Glomerular endothelial cell (primary cell): Measurements from ENCODE around the gene DKK3. TPM values are rescaled to one million over a fixed set of nuclear protein-coding genes. Genes with fewer than 3 reads are reported as not detected.

Experiments used
- DNase-seq: peaks from one replicate; pipeline ENCODE4 v3.0.0-alpha.2; 2011; ENCODE audit warnings: low read depth, low spot score; ENCODE audit errors: extremely low read depth
- total RNA-seq: library from RNA; depleted of rRNA; stranded (reverse); fragments of >200 nt; gene quantifications from 2 replicates; pipeline ENCODE4 v1.2.3, GENCODE V29; 2015

The DKK3 gene
- total RNA-seq, 1 donor from 2014 or later: 1,099 TPM

- DNase-seq: no peak
Measured at GRCh38 chr11:12005476-12005875, 3.0 kb downstream of the DKK3 start.

GRCh38 chr11:12005061-12005460, 3.4 kb downstream of the DKK3 start:
- DNase-seq: no peak

DNA sequence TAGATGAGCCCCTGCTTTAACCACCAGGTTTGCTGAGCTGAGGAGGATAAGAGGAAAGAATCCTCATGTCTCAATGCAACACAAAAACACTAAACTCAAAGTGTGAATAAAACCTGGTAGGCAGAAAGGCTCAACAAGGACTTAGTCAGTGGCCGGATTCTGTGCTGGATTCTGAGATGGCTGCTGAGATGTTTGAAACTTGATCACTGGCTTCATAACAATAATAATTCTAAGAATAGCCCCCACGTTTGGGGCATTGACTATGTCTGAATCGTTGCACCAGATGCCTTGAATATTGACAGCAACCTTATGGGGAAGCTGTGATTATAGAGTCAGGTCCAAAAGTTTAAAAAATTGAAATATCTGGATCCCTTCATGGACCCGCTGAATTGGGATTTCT, 4.6 kb downstream of the DKK3 start:
- DNase-seq: no peak

DNA sequence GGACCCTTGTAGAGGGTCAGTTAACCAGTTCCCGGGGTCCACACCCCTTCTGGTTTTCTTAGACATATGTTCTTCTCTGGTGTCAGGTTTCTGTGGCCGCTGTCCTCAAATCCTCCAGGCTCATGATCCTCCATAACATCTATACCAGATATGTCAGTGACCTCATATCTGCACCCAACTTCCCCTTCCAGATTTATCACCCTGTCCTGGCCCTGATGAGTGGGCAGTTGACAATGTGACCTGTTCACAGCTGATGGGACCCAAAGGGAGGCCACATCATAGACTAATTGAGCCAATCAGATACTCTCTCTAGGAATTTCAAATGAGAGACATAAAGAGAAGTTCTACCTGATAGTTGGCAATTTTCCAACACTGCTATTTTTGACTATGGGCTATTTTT, 5.1 kb downstream of the DKK3 start:
- no peak for DNase-seq

DNA sequence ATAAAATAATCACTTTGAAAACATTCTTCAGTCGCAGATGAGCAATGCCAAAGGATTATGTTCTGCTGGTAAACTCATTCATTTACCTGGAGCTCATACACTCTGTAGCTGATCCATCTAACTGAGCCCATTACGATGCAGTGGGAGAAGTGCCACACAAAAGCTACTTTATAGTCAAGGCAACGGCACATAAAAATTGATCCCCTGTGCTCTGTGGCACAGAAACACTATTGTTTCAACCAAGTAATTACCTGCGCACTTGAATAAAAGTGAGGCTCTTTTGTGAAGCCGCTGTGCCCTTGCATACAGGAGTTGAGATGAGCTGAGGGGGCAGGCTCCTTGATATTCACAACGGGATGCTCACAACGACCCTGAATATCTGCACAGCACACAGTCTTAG, 7.2 kb downstream of the DKK3 start:
- DNase-seq: no peak

GRCh38 chr11:11998091-11998781, 10.2 kb downstream of the DKK3 start:
- DNase-seq: no peak

GRCh38 chr11:11997049-11997322, 11.4 kb downstream of the DKK3 start:
- no peak for DNase-seq

- no peak for DNase-seq
Measured at GRCh38 chr11:11996321-11997048, 11.9 kb downstream of the DKK3 start.

- DNase-seq: no peak
Measured at GRCh38 chr11:11995601-11996000, 12.8 kb downstream of the DKK3 start.

- no peak for DNase-seq
Measured at GRCh38 chr11:11993839-11994238, 14.6 kb downstream of the DKK3 start.

DNA sequence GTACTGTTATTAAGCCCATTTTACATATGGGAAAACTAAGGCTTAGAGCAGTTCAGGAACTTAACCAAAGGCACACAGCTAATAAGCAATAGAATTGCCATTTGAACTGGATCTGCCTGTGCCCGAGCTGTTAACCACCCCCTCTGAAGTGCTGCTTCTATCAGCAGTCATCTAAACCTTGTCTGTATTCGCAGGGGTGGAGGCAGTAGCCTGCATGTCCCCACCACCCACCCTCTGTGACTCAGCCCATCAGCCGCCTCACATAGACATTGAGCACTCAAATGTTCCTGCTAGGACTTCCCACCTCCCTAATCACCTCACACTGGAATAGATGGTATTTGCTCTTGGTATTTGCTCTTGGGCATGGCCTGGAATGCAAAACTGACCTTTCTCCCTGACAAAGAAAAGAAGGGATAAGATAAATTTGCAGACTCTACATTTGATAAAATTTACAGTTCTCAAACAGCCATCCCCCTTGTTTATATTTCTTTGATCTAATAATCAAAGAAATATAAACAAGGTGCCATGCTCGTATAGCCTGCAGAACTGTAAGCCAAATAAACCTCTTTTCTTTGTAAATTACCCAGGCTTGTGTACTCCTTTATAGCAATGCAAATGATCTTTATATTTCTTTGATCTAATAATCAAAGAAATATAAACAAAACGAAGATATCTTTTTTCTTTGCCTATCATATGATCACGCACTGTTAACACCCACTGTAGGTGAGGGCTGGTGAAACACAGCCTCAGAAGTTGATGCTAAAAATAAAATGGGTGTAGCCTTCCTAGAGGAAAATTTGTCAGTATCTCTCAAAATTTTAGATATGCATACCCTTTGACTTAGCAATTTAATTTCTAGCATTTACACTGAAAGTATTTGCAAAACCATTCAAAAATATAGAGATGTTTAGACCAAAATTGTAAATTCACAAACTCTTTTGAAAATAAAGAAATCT, 15.9 kb downstream of the DKK3 start:
- no peak for DNase-seq

DNA sequence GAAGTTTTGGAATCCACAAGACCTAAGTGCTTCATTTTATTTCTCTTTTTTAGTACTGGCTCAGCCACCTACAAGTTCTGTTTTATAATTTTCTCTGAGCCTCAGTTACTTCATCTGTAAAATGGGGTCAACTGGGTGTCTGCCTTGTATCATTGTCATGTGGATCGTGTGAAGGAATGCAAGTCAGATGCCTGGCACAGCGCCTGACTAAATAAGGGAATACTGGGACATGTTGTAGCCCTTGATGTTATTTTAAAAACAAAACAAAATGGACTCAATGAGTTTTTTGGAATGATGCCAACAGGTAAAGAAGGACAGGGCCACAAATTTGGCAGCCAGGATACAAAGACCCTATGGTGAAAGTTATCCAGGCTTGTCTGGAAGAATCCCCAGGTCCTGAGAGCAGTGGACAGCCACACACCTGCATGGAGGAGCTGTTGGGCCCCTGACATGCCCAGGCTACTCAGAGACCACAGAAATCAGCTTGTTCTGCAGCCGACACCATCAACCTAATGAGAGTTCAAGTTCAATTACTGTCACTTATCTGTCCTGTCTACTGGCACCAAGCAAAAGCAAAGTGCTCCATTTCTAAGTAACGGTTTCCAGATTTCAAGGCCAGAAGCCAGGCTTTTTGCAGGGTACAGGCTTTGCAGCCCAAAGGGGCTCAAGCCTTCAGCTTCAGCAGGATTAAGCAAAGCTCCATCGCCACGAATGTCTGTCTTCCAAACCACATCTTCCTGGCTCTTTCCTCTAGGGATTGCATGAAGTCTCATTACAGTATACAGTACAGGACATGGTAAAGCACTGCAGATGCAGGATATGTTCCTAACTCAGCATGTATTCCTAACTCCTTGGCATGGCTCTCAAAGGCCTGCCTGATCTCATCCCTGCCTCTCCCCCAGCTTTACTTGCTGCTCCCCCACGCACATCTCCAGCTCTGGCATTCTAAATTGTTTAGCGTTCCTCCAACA, 18.4 kb downstream of the DKK3 start:
- DNase-seq: no peak

- no peak for DNase-seq
Measured at GRCh38 chr11:11988681-11989261, 19.7 kb downstream of the DKK3 start.

DNA sequence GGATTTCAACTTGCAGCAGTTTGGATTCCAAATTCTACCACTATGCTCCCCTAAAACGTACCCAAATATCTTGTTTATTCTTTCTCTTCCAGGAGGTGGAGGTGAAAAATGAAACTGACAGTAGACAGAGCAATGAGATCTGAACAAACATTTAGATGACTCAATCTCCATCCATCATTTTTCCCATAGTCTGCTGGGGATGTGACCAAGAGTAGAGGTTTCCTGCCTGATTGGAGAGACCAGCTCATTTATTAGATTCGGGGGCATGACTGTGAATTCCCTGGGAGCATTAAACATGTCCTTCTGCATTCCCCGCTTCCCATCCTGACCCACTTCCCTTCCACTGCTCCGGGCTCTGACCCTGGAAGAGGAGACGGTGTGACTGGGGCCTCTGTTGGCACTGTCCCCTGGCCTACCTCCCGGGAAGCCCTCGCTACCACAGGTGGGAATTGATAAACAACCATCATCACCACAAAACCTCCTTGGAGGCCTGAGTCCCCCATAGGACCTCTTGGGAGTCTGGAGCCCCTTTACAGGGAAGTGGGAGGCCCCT, 20.3 kb downstream of the DKK3 start:
- DNase-seq: no peak

DNA sequence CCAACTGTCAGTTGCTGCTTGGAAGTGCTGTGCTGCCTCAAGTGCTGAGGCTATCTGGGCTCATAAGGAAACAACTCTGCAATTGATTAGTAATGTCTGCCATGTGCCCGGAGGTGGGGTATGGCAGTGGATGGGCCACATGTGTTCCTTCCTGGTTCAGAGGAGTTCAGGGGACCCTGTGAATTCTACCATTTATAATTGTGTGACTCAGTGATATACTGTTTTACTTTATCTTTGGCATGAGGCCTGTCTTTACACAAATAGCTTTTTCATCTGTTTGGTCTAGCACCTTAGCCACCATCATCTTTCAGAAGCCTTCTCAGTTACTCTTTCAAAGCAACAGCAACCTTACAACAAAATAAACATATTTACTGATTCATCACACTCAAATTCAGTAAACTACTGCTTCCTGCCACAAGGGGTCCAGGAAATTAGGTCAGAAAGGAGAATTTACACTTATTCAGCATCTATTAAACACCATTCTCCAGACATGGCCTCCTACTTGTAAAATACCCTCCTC, 20.9 kb downstream of the DKK3 start:
- no peak for DNase-seq

- DNase-seq: no peak
Measured at GRCh38 chr11:11985954-11986949, 22.2 kb downstream of the DKK3 start.

DNA sequence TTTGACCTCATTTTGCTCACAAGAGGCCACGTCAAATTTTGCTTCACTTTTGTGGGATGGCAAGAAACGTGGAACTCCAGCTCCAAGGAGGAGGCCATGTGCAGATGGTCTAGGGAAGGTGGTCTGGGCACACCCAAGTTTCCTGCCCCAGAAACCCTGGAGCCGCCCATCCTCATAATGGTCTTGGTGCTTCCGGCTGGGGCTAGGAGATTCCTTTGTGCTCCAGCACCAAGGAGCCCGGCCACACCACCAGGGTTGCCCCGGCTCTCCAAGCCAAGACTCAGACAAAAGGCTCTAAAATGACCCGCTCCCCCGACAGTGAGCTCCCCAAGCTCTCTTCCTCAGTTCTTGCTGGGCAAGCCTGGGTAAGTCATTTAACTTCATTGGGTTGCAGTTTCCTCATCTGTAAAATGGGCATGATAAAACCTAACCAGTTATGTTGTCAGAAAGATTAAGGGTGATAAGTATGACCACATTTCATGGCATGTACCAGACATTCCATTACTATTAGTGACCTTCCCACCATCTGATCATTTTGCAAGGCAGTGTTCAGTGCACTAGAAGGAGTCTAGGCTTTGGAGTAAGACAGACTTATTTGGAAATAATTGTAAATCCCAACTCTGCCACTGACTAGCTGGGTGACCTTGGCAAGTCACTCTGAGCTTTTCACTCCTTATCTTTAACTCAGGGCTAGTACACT, 23.3 kb downstream of the DKK3 start:
- DNase-seq: no peak

DNA sequence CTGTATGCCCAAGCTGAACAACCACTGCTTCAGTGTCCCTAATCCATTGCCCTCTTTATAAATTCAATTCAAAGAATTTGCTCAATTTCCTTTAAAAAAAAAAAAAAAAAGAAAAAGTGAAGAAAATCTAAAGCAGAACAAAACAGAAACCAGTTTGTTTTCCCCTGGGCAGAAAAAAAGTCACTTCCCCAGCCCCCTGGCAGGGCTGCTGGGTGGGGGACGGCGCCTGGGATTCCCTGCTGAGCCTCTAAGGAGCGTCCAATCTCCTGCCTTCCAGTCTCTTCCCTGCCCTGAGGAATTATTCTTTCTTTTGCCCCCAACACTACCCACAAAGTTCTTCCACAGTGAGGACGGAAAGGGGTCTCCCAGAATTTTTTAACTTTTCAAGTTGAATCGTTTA, 23.9 kb downstream of the DKK3 start:
- no peak for DNase-seq
